ENCODE measurements around the gene ATF6B.

The ATF6B gene

GRCh38 chr6:32092760-32093497, 35.1 kb downstream of the ATF6B start:
- H3K4me3 ChIP-seq (ENCODE audit: low read depth, low read length) = no peak overlapping the region
- no peak for DNase-seq
- no peak overlapping the region for H3K27ac ChIP-seq
- TF ChIP-seq CTCF (IDR thresholded peaks at IDR 0.05; ENCODE audit: low read depth, low read length, missing control alignments) = no peak
- H3K36me3 ChIP-seq (replicated peaks) = no peaks in the 10 kb centered on the region
- H3K27me3 ChIP-seq (replicated peaks) = peaks cover 71% of the 10 kb centered on the region
- in situ Hi-C loops (cut with HindIII; ENCODE audit: low pct_ligation_motif_present, low sequenced_read_pairs) = no loop called here

- DNase-seq = no peak
- Histone ChIP-seq H3K4me3 (ENCODE audit: low read depth, low read length) (no peak overlapping the region), H3K27me3 (replicated peaks) (peaks cover 52% of the 10 kb centered on the region), H3K27ac (no peak overlapping the region), H3K36me3 (replicated peaks) (no peaks in the 10 kb centered on the region)
- TF ChIP-seq CTCF (IDR thresholded peaks at IDR 0.05; ENCODE audit: low read depth, low read length, missing control alignments) = no peak
- in situ Hi-C loops (cut with HindIII; ENCODE audit: low pct_ligation_motif_present, low sequenced_read_pairs) = no loop called here
Observed at GRCh38 chr6:32089082-32089828, 38.8 kb downstream of the ATF6B start.

- no peak for DNase-seq
- peaks cover 52% of the 10 kb centered on the region for H3K27me3 ChIP-seq (replicated peaks)
- no peak overlapping the region for H3K4me3 ChIP-seq (ENCODE audit: low read depth, low read length)
- in situ Hi-C loops (cut with HindIII; ENCODE audit: low pct_ligation_motif_present, low sequenced_read_pairs) = no loop called here
- H3K27ac ChIP-seq = no peak overlapping the region
- no peaks in the 10 kb centered on the region for H3K36me3 ChIP-seq (replicated peaks)
- TF ChIP-seq CTCF (IDR thresholded peaks at IDR 0.05; ENCODE audit: low read depth, low read length, missing control alignments) = no peak
Observed at GRCh38 chr6:32088487-32089049, 39.5 kb downstream of the ATF6B start.

GRCh38 chr6:32087574-32088486, 40.2 kb downstream of the ATF6B start:
- Histone ChIP-seq H3K4me3 (ENCODE audit: low read depth, low read length) (no peak overlapping the region), H3K27me3 (replicated peaks) (peaks cover 52% of the 10 kb centered on the region)
- peak; percentile 49 for DNase-seq

More at GRCh38 chr6:32087574-32088486, 40.2 kb downstream of the ATF6B start:
- Histone ChIP-seq H3K36me3 (replicated peaks) (no peaks in the 10 kb centered on the region), H3K27ac (no peak overlapping the region)
- TF ChIP-seq CTCF (IDR thresholded peaks at IDR 0.05; ENCODE audit: low read depth, low read length, missing control alignments) = peak; percentile 60
- in situ Hi-C loops (cut with HindIII; ENCODE audit: low pct_ligation_motif_present, low sequenced_read_pairs) = no loop called here

Data from brain microvascular endothelial cell (primary cell).